Esophagus squamous epithelium (tissue), 4 donors: Measurements from ENCODE around the gene METAP1.

Experiments used
- POLR2A ChIP-seq, 4 donors: fragments of 450-650 bp; IDR thresholded peaks; one replicate each; pipeline ENCODE4 v1.6.1; 2017; ENCODE audit warnings: antibody characterized with exemption in 4 of 4, mild to moderate bottlenecking in 4 of 4, moderate library complexity in 3 of 4
- TF ChIP-seq, protein P1 (sequence below), 6 experiments: fragments of 450-650 bp in 4 of 6; fragments of 200-600 bp in 2 of 6; sonication (generic) in 2 of 6; IDR thresholded peaks; one replicate each; pipeline ENCODE4 v1.5.1; 2016 to 2019; ENCODE audit warnings: antibody characterized with exemption in 6 of 6, mild to moderate bottlenecking in 4 of 6, moderate library complexity in 4 of 6

DNA sequence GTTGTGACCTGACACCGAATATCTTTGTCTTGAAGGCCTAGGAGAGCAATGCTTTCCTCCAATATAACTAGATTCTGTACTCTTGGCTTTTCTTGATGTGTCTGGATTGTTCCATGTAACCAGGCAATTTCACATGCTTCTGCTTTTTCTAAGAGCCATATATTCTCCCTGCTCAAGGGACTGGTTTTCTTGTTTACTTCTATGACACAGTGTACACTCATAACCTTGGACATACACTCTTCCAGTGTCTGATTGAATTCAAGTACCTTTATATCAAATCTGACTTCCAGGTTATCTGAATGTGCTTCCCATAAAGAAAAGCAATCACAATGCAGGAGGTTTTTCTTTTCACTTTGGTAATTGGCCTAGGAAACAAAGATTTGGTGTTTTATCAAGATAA lies 49.2 kb upstream of the METAP1 start:
- no peak for TF ChIP-seq POLR2A (IDR thresholded peaks at IDR 0.05)
- TF ChIP-seq, protein P1, sequence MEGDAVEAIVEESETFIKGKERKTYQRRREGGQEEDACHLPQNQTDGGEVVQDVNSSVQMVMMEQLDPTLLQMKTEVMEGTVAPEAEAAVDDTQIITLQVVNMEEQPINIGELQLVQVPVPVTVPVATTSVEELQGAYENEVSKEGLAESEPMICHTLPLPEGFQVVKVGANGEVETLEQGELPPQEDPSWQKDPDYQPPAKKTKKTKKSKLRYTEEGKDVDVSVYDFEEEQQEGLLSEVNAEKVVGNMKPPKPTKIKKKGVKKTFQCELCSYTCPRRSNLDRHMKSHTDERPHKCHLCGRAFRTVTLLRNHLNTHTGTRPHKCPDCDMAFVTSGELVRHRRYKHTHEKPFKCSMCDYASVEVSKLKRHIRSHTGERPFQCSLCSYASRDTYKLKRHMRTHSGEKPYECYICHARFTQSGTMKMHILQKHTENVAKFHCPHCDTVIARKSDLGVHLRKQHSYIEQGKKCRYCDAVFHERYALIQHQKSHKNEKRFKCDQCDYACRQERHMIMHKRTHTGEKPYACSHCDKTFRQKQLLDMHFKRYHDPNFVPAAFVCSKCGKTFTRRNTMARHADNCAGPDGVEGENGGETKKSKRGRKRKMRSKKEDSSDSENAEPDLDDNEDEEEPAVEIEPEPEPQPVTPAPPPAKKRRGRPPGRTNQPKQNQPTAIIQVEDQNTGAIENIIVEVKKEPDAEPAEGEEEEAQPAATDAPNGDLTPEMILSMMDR (IDR thresholded peaks at IDR 0.05) = no peak
